Epithelial cell of proximal tubule (primary cell): ENCODE results near the gene BABAM2. TPM values are rescaled to one million over a fixed set of nuclear protein-coding genes. Genes with fewer than 3 reads are reported as not detected.
A peak's percentile ranks its signal among the peaks of the same experiment; 100 is the strongest.

Experiments
- DNase-seq: peaks from one replicate; pipeline ENCODE4 v3.0.0-alpha.2; 2011; ENCODE audit warnings: low read depth
- H3K4me3 ChIP-seq: 2 replicates; pipeline ENCODE4 v1.5.1; 2011; ENCODE audit warnings: low read depth, mild to moderate bottlenecking, low read length
- CTCF ChIP-seq: conservative IDR thresholded peaks from 2 replicates; pipeline ENCODE4 v1.5.1; 2012; ENCODE audit warnings: low read depth, mild to moderate bottlenecking, low read length
- total RNA-seq: library from RNA; depleted of rRNA; stranded (reverse); fragments of >200 nt; gene quantifications from 2 replicates; pipeline ENCODE4 v1.2.3, GENCODE V29; 2015

The BABAM2 gene
- total RNA-seq, 1 donor from 2014 or later: 23.6 TPM

- no peak for TF ChIP-seq CTCF
- no peak for DNase-seq
- H3K4me3 ChIP-seq: no peak overlapping the region
These were observed 25.3 kb downstream of the BABAM2 start for GRCh38 chr2:27915874-27916273.

- no peak for DNase-seq
- H3K4me3 ChIP-seq: no peak overlapping the region
- no peak for TF ChIP-seq CTCF
These were observed 25.9 kb downstream of the BABAM2 start for GRCh38 chr2:27916293-27916995.

GRCh38 chr2:27920148-27920885, 29.8 kb downstream of the BABAM2 start:
- peak; percentile 93 for DNase-seq
- TF ChIP-seq CTCF: no peak

GRCh38 chr2:27921424-27921823, 30.9 kb downstream of the BABAM2 start:
- H3K4me3 ChIP-seq: no peak overlapping the region

More at GRCh38 chr2:27920148-27920885, 29.8 kb downstream of the BABAM2 start:
- H3K4me3 ChIP-seq: no peak overlapping the region

GRCh38 chr2:27921880-27922547, 31.5 kb downstream of the BABAM2 start:
- TF ChIP-seq CTCF: no peak
- H3K4me3 ChIP-seq: no peak overlapping the region
- peak; percentile 98 for DNase-seq

More at GRCh38 chr2:27921424-27921823, 30.9 kb downstream of the BABAM2 start:
- DNase-seq: no peak
- no peak for TF ChIP-seq CTCF

- no peak for TF ChIP-seq CTCF
- no peak overlapping the region for H3K4me3 ChIP-seq
- DNase-seq: peak; percentile 69
These were observed 32.3 kb downstream of the BABAM2 start for GRCh38 chr2:27922842-27923241.
